GM12878 (cell line): ENCODE results near the gene ART4. TPM values are rescaled to one million over a fixed set of nuclear protein-coding genes. Genes with fewer than 3 reads are reported as not detected.

ENCODE experiments used
- ATAC-seq: fragments of 200-7000 bp; cut with Tn5 transposase; 3 replicates; pipeline ENCODE4 v1.9.1; 2020; ENCODE audit warnings: mild to moderate bottlenecking, moderate library complexity
- BruUV-seq: library from RNA; stranded (reverse); fragments of 400-500 nt; replicated peaks from 2 replicates; lab custom pipeline; 2021; lab: Mats Ljungman, UMichigan
- CTCF ChIA-PET: fragments of 300-600 bp; sonication (Branson Sonifier 250); formaldehyde crosslinking; extraction: SDS; loops from one replicate; lab custom pipeline; 2021; ENCODE audit warnings: inconsistent platforms; lab: Yijun Ruan, JAX
- POLR2A ChIA-PET: fragments of 350-600 bp; formaldehyde crosslinking; extraction: SDS; loops from one replicate; lab custom pipeline; 2021; ENCODE audit warnings: inconsistent platforms; lab: Charles Lee
- RAD21 ChIA-PET: fragments of 300-600 bp; sonication (Branson Sonifier 250); formaldehyde crosslinking; loops from one replicate; lab custom pipeline; 2023; ENCODE audit warnings: antibody characterized with exemption; ENCODE audit not compliant: unreplicated experiment; lab: Charles Lee
- SMC1A ChIA-PET: fragments of 300-600 bp; sonication (Branson Sonifier 250); formaldehyde crosslinking; loops from one replicate; lab custom pipeline; 2023; ENCODE audit not compliant: unreplicated experiment, uncharacterized antibody; lab: Charles Lee
- DNase-seq: peaks from one replicate; pipeline ENCODE4 v3.0.0-alpha.2; 2011; ENCODE audit warnings: low read depth, low spot score
- FAIRE-seq: peaks from 3 replicates; lab custom pipeline; 2011; peaks lifted over from hg19 to GRCh38; lab: Jason Lieb, UNC
- H2AFZ ChIP-seq: 2 replicates; pipeline ENCODE4 v1.6.0; 2011; ENCODE audit warnings: low read depth, low read length, control low read depth; ENCODE audit not compliant: control insufficient read depth
- H3K27ac ChIP-seq: 2 replicates; pipeline ENCODE4 v1.5.1; 2011; ENCODE audit warnings: control low read depth; ENCODE audit not compliant: control insufficient read depth, insufficient read depth
- H3K27me3 ChIP-seq, 2 experiments: replicated peaks in 1 of 2; 2 replicates each; pipeline versions ENCODE4 v1.6.0 to v1.6.1; 2011; ENCODE audit warnings: low read length in 1 of 2; ENCODE audit not compliant: control insufficient read depth in 2 of 2, insufficient read depth in 2 of 2
- H3K36me3 ChIP-seq, 2 experiments: 2 replicates each; pipeline ENCODE4 v1.5.1; 2011; ENCODE audit warnings: low read length in 1 of 2; ENCODE audit not compliant: control insufficient read depth in 2 of 2, insufficient read depth in 2 of 2
- H3K4me1 ChIP-seq: 2 replicates; pipeline ENCODE4 v1.6.1; 2011; ENCODE audit warnings: mild to moderate bottlenecking, low read length, moderate library complexity, mixed read lengths; ENCODE audit not compliant: control insufficient read depth, insufficient read depth
- H3K4me2 ChIP-seq: 2 replicates; pipeline ENCODE4 v1.6.0; 2011; ENCODE audit warnings: control low read depth; ENCODE audit not compliant: control insufficient read depth, insufficient read depth
- H3K4me3 ChIP-seq: fragments of 200-600 bp; sonication (generic); 2 replicates; pipeline ENCODE4 v1.5.1; 2016
- H3K79me2 ChIP-seq: 2 replicates; pipeline ENCODE4 v1.6.0; 2011; ENCODE audit warnings: low read length; ENCODE audit not compliant: control insufficient read depth, insufficient read depth
- H3K9ac ChIP-seq: 2 replicates; pipeline ENCODE4 v1.8.0; 2011; ENCODE audit warnings: low read length, control low read depth, mixed read lengths; ENCODE audit not compliant: control insufficient read depth, insufficient read depth
- H3K9me3 ChIP-seq: replicated peaks from 3 replicates; pipeline ENCODE4 v1.5.1; 2011; ENCODE audit warnings: mild to moderate bottlenecking, low read length; ENCODE audit not compliant: control insufficient read depth, insufficient read depth
- H4K20me1 ChIP-seq: 2 replicates; pipeline ENCODE4 v1.6.0; 2011; ENCODE audit not compliant: control insufficient read depth, insufficient read depth
- ASH2L ChIP-seq: fragments of 300-600, 200-600 bp; sonication (generic); IDR thresholded peaks from 2 replicates; pipeline ENCODE4 v1.6.1; 2017; ENCODE audit warnings: low read depth, mild to moderate bottlenecking, borderline replicate concordance
- CBX3 ChIP-seq: fragments of 200-600 bp; sonication (generic); IDR thresholded peaks from 2 replicates; pipeline ENCODE4 v1.6.1; 2016; ENCODE audit warnings: low read depth, borderline replicate concordance
- CREB1 ChIP-seq: IDR thresholded peaks from 2 replicates; pipeline ENCODE4 v1.6.1; 2012; ENCODE audit warnings: low read depth, mild to moderate bottlenecking, inconsistent platforms
- NFIC ChIP-seq: IDR thresholded peaks from 2 replicates; pipeline ENCODE4 v1.6.1; 2012; ENCODE audit warnings: low read depth, mild to moderate bottlenecking, inconsistent platforms, low read length, moderate library complexity
- NFYB ChIP-seq: IDR thresholded peaks from 2 replicates; pipeline ENCODE4 v1.6.1; 2011; ENCODE audit warnings: low read depth, mild to moderate bottlenecking, low read length, improper control_type of control experiment, moderate library complexity; ENCODE audit not compliant: insufficient read depth
- RUNX3 ChIP-seq: IDR thresholded peaks from 2 replicates; pipeline ENCODE4 v1.6.1; 2012; ENCODE audit warnings: low read length, inconsistent platforms
- YBX1 ChIP-seq: fragments of 450-650 bp; IDR thresholded peaks from 2 replicates; pipeline ENCODE4 v1.6.1; 2016; ENCODE audit warnings: antibody characterized with exemption
- ZNF274 ChIP-seq: IDR thresholded peaks from one replicate; pipeline ENCODE4 v1.8.0; 2011; ENCODE audit not compliant: insufficient read length, insufficient read depth
- ZSCAN29 ChIP-seq: fragments of 450-650 bp; IDR thresholded peaks from 2 replicates; pipeline ENCODE4 v1.6.1; 2017; ENCODE audit warnings: mild to moderate bottlenecking, moderate library complexity
- in situ Hi-C: fragments of 300-500 bp; cut with MboI; formaldehyde crosslinking; loops from 9 replicates; pipeline ENCODE4 v1.14.3; 2018; ENCODE audit warnings: mixed read lengths
- intact Hi-C: fragments of 100-400 bp; cut with micrococcal nuclease; formaldehyde crosslinking; loops from one replicate; pipeline ENCODE4 v1.14.2; 2022; ENCODE audit not compliant: unreplicated experiment
- polyA plus RNA-seq, 11 experiments: library from polyadenylated mRNA; depleted of rRNA in 4 of 11; unstranded in 6 of 11; stranded (reverse) in 5 of 11; fragments of >200 nt; fragmentation: Nextera tagmentation in 4 of 11; fragmentation: Illumina TruSeq in 1 of 11; extraction: Ambion mirVana in 4 of 11; extraction: Trizol in 1 of 11; gene quantifications; 1 replicate in 1 of 11; 2 replicates in 10 of 11; pipeline versions ENCODE4 v1.2.1 to v1.2.3, GENCODE V29; 2011 to 2016; ENCODE audit warnings: inconsistent platforms in 2 of 11, missing spikeins in 2 of 11, low read depth in 1 of 11
- total RNA-seq, 4 experiments: library from RNA; depleted of rRNA in 3 of 4; stranded (reverse); fragments of >200 nt in 3 of 4; fragmentation: Illumina TruSeq in 1 of 4; extraction: Trizol in 1 of 4; gene quantifications; 2 replicates each; pipeline versions ENCODE4 v1.2.1 to v1.2.3, GENCODE V29; 2013 to 2021
- TF ChIP-seq, protein P1 (sequence below): IDR thresholded peaks from 2 replicates; pipeline ENCODE4 v1.6.1; 2012; ENCODE audit warnings: improper control_type of control experiment, low read depth, low read length; ENCODE audit not compliant: insufficient replicate concordance
- TF ChIP-seq, protein P2 (sequence below): fragments of 450-650 bp; IDR thresholded peaks from 2 replicates; pipeline ENCODE4 v1.6.1; 2016; ENCODE audit warnings: mild to moderate bottlenecking, moderate library complexity, borderline replicate concordance
- TF ChIP-seq, protein P3 (sequence below): fragments of 450-650 bp; formaldehyde crosslinking; IDR thresholded peaks from 2 replicates; pipeline ENCODE4 v1.4.0; 2020; ENCODE audit warnings: mild to moderate bottlenecking, moderate library complexity

The ART4 gene
- total and polyA plus RNA-seq, 10 of the 15 experiments (the other 5 are each of a cell fraction or from before 2014, with no cell fraction given), result 0.02 TPM; not detected in 9

DNA sequence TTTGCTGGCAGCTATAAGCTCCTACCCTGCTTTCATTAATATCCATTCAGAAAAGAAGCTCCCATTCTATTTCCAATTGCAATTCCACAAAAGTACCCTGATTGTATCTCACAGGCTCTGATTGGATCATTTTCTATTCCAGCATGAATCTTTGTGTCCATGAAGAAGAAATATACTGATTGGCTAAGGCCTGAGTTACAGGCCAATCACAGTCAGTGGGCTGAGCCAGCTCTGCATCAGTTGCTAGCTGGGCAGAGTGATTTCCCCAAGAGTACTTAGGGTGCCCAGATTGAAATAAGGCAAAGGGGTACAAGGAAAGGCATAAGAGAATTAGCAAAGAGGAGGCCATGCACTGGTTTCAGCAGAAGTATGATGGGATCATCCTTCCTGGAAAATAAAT is 14.4 kb downstream of the ART4 start:
- Histone ChIP-seq H3K27me3 (no peaks in the 10 kb centered on the region), H3K9ac (no peak overlapping the region), H3K36me3 (no peaks in the 10 kb centered on the region), H3K4me2 (no peak overlapping the region), H3K9me3 (no peaks in the 10 kb centered on the region), H3K27ac (no peak overlapping the region), H3K4me1 (no peaks in the 10 kb centered on the region), H3K4me3 (no peak overlapping the region), H3K79me2 (no peaks in the 10 kb centered on the region), H2AFZ (no peak overlapping the region), H4K20me1 (no peaks in the 10 kb centered on the region)
- in situ Hi-C loops, result no loop called here
- no TSS peak for BruUV-seq
- RAD21 ChIA-PET, result no interaction called here
- CTCF ChIA-PET, result interaction anchor here (0.6 to 1.9 kb wide), 3 partner anchors 17 to 167 kb away, joined by 3 to 7 read pairs (median 5); no protein-coding TSS in a partner anchor
- SMC1A ChIA-PET, result interaction anchor here (1.1 to 1.2 kb wide), 2 partner anchors 9 to 27 kb away, joined by 3 read pairs; no protein-coding TSS in a partner anchor
- intact Hi-C loops, result no loop called here
- POLR2A ChIA-PET, result interaction anchor here (0.6 kb wide), 1 partner anchor 34 kb away, joined by 3 read pairs; no protein-coding TSS in a partner anchor
- ATAC-seq (peak; percentile 98), DNase-seq (peak; percentile 12), FAIRE-seq (no peak)
- TF ChIP-seq NFYB (peak; percentile 86), CREB1 (peak; percentile 54; the same call in 1 of the 2 replicates), ZSCAN29 (no peak), ASH2L (no peak), YBX1 (no peak), ZNF274 (no peak), CBX3 (no peak), RUNX3 (no peak), NFIC (no peak)
- TF ChIP-seq, protein P1, sequence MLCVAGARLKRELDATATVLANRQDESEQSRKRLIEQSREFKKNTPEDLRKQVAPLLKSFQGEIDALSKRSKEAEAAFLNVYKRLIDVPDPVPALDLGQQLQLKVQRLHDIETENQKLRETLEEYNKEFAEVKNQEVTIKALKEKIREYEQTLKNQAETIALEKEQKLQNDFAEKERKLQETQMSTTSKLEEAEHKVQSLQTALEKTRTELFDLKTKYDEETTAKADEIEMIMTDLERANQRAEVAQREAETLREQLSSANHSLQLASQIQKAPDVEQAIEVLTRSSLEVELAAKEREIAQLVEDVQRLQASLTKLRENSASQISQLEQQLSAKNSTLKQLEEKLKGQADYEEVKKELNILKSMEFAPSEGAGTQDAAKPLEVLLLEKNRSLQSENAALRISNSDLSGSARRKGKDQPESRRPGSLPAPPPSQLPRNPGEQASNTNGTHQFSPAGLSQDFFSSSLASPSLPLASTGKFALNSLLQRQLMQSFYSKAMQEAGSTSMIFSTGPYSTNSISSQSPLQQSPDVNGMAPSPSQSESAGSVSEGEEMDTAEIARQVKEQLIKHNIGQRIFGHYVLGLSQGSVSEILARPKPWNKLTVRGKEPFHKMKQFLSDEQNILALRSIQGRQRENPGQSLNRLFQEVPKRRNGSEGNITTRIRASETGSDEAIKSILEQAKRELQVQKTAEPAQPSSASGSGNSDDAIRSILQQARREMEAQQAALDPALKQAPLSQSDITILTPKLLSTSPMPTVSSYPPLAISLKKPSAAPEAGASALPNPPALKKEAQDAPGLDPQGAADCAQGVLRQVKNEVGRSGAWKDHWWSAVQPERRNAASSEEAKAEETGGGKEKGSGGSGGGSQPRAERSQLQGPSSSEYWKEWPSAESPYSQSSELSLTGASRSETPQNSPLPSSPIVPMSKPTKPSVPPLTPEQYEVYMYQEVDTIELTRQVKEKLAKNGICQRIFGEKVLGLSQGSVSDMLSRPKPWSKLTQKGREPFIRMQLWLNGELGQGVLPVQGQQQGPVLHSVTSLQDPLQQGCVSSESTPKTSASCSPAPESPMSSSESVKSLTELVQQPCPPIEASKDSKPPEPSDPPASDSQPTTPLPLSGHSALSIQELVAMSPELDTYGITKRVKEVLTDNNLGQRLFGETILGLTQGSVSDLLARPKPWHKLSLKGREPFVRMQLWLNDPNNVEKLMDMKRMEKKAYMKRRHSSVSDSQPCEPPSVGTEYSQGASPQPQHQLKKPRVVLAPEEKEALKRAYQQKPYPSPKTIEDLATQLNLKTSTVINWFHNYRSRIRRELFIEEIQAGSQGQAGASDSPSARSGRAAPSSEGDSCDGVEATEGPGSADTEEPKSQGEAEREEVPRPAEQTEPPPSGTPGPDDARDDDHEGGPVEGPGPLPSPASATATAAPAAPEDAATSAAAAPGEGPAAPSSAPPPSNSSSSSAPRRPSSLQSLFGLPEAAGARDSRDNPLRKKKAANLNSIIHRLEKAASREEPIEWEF, result no peak
- TF ChIP-seq, protein P2, sequence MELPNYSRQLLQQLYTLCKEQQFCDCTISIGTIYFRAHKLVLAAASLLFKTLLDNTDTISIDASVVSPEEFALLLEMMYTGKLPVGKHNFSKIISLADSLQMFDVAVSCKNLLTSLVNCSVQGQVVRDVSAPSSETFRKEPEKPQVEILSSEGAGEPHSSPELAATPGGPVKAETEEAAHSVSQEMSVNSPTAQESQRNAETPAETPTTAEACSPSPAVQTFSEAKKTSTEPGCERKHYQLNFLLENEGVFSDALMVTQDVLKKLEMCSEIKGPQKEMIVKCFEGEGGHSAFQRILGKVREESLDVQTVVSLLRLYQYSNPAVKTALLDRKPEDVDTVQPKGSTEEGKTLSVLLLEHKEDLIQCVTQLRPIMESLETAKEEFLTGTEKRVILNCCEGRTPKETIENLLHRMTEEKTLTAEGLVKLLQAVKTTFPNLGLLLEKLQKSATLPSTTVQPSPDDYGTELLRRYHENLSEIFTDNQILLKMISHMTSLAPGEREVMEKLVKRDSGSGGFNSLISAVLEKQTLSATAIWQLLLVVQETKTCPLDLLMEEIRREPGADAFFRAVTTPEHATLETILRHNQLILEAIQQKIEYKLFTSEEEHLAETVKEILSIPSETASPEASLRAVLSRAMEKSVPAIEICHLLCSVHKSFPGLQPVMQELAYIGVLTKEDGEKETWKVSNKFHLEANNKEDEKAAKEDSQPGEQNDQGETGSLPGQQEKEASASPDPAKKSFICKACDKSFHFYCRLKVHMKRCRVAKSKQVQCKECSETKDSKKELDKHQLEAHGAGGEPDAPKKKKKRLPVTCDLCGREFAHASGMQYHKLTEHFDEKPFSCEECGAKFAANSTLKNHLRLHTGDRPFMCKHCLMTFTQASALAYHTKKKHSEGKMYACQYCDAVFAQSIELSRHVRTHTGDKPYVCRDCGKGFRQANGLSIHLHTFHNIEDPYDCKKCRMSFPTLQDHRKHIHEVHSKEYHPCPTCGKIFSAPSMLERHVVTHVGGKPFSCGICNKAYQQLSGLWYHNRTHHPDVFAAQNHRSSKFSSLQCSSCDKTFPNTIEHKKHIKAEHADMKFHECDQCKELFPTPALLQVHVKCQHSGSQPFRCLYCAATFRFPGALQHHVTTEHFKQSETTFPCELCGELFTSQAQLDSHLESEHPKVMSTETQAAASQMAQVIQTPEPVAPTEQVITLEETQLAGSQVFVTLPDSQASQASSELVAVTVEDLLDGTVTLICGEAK, result no peak
- TF ChIP-seq, protein P3, sequence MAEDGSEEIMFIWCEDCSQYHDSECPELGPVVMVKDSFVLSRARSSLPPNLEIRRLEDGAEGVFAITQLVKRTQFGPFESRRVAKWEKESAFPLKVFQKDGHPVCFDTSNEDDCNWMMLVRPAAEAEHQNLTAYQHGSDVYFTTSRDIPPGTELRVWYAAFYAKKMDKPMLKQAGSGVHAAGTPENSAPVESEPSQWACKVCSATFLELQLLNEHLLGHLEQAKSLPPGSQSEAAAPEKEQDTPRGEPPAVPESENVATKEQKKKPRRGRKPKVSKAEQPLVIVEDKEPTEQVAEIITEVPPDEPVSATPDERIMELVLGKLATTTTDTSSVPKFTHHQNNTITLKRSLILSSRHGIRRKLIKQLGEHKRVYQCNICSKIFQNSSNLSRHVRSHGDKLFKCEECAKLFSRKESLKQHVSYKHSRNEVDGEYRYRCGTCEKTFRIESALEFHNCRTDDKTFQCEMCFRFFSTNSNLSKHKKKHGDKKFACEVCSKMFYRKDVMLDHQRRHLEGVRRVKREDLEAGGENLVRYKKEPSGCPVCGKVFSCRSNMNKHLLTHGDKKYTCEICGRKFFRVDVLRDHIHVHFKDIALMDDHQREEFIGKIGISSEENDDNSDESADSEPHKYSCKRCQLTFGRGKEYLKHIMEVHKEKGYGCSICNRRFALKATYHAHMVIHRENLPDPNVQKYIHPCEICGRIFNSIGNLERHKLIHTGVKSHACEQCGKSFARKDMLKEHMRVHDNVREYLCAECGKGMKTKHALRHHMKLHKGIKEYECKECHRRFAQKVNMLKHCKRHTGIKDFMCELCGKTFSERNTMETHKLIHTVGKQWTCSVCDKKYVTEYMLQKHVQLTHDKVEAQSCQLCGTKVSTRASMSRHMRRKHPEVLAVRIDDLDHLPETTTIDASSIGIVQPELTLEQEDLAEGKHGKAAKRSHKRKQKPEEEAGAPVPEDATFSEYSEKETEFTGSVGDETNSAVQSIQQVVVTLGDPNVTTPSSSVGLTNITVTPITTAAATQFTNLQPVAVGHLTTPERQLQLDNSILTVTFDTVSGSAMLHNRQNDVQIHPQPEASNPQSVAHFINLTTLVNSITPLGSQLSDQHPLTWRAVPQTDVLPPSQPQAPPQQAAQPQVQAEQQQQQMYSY (CRISPR knock-in tag), result no peak
